Kidney (tissue), 14 donors: ENCODE data around the gene MCMBP. TPM values are rescaled to one million over a fixed set of nuclear protein-coding genes. Genes with fewer than 3 reads are reported as not detected.

Experiments used
- DNase-seq, 5 donors: peaks; one replicate each; pipeline ENCODE4 v3.0.0-alpha.2; 2013 to 2020
- FAIRE-seq: peaks from 2 replicates; lab custom pipeline; 2012; peaks lifted over from hg19 to GRCh38; lab: Jason Lieb, UNC
- H3K27ac ChIP-seq, 2 donors: one replicate each; pipeline ENCODE4 v1.7.0; 2013; ENCODE audit warnings: low read depth in 2 of 2, low read length in 2 of 2, inconsistent platforms in 1 of 2
- H3K27me3 ChIP-seq: one replicate; pipeline ENCODE4 v1.7.1; 2013; ENCODE audit warnings: low read length, inconsistent platforms; ENCODE audit not compliant: control insufficient read depth, insufficient read depth
- H3K36me3 ChIP-seq, 3 donors: one replicate each; pipeline versions ENCODE4 v1.7.0 to v1.7.1; 2013; ENCODE audit warnings: low read length in 3 of 3, control low read depth in 1 of 3, inconsistent platforms in 1 of 3; ENCODE audit not compliant: insufficient read depth in 3 of 3, control insufficient read depth in 2 of 3
- H3K4me1 ChIP-seq, 3 donors: one replicate each; pipeline versions ENCODE4 v1.7.0 to v1.7.1; 2013; ENCODE audit warnings: low read length in 3 of 3, inconsistent platforms in 1 of 3, low read depth in 1 of 3; ENCODE audit not compliant: control insufficient read depth in 2 of 3, insufficient read depth in 2 of 3
- H3K4me3 ChIP-seq, 3 donors: one replicate each; pipeline versions ENCODE4 v1.7.0 to v1.8.1; 2013; ENCODE audit warnings: low read length in 3 of 3, control low read depth in 1 of 3, inconsistent platforms in 1 of 3
- H3K9ac ChIP-seq, 3 donors: one replicate each; pipeline versions ENCODE4 v1.7.0 to v1.7.1; 2013; ENCODE audit warnings: low read length in 3 of 3, control low read depth in 1 of 3, inconsistent platforms in 1 of 3
- H3K9me3 ChIP-seq, 3 donors: one replicate each; pipeline versions ENCODE4 v1.7.0 to v1.7.1; 2013; ENCODE audit warnings: low read length in 3 of 3, control low read depth in 1 of 3, inconsistent platforms in 1 of 3; ENCODE audit not compliant: control insufficient read depth in 2 of 3, insufficient read depth in 1 of 3
- CTCF ChIP-seq: IDR thresholded peaks from 3 replicates; pipeline ENCODE4 v1.5.1; 2012; ENCODE audit warnings: mild to moderate bottlenecking, moderate library complexity, borderline replicate concordance; ENCODE audit not compliant: insufficient read depth; ENCODE audit errors: extremely low read depth
- intact Hi-C: fragments of 100-400 bp; cut with DNase I; formaldehyde crosslinking; loops from one replicate; pipeline ENCODE4 v1.11.1; 2022
- polyA plus RNA-seq: library from polyadenylated mRNA; stranded (reverse); fragments of 350-450 nt; fragmentation: Illumina TruSeq; extraction: RNeasy Lipid Tissue Mini Kit (QIAGEN cat#74804); gene quantifications from one replicate; pipeline ENCODE4 v1.2.3, GENCODE V29; 2014; ENCODE audit warnings: low read depth, low replicate concordance; ENCODE audit not compliant: insufficient read depth
- total RNA-seq: library from RNA; stranded (reverse); fragmentation: NEBNext Ultra II Directional; extraction: Animal tissue kit (Norgen Biotek cat#: 25700); gene quantifications from one replicate; pipeline ENCODE4 v1.2.1, GENCODE V29; 2021
- donor health status: control.
- donor health status: control.
- donor health status: control.
- donor health status: control.
- donor health status: control.
- donor health status: DM: yes; HTN: yes; CAD: no.
- donor health status: Normal renal cell carcinoma (clear cell type).

MCMBP gene
- total and polyA plus RNA-seq, 2 donors from 2014 or later, result 21.3 to 45.3 TPM

- Histone ChIP-seq H3K4me3 (no peak overlapping the region), H3K9me3 (no peaks in the 10 kb centered on the region), H3K27ac (no peak overlapping the region), H3K9ac (no peak overlapping the region), H3K4me1 (no peaks in the 10 kb centered on the region), H3K27me3 (no peaks in the 10 kb centered on the region), H3K36me3 (peaks cover 0 to 5% (median 4%) of the 10 kb centered on the region in 3 donors)
- intact Hi-C loops, result no loop called here
- no peak for TF ChIP-seq CTCF
- no peak for FAIRE-seq
- no peak for DNase-seq
Measured at GRCh38 chr10:119807960-119808697, 64.5 kb downstream of the MCMBP start.

- TF ChIP-seq CTCF, result no peak
- DNase-seq (no peak), FAIRE-seq (no peak)
- peaks cover 0 to 5% (median 4%) of the 10 kb centered on the region in 3 donors for H3K36me3 ChIP-seq
- H3K9ac ChIP-seq, result no peak overlapping the region
- no peak overlapping the region for H3K27ac ChIP-seq
- H3K4me3 ChIP-seq, result no peak overlapping the region
- intact Hi-C loops, result no loop called here
- no peaks in the 10 kb centered on the region for H3K9me3 ChIP-seq
- H3K4me1 ChIP-seq, result no peaks in the 10 kb centered on the region
- H3K27me3 ChIP-seq, result no peaks in the 10 kb centered on the region
Measured at GRCh38 chr10:119806334-119807130, 66.1 kb downstream of the MCMBP start.

- Histone ChIP-seq H3K36me3 (peaks cover 0 to 5% (median 4%) of the 10 kb centered on the region in 3 donors), H3K4me3 (no peak overlapping the region), H3K27ac (no peak overlapping the region), H3K9me3 (no peaks in the 10 kb centered on the region), H3K27me3 (no peaks in the 10 kb centered on the region), H3K4me1 (no peaks in the 10 kb centered on the region), H3K9ac (no peak overlapping the region)
- intact Hi-C loops, result no loop called here
- no peak for TF ChIP-seq CTCF
- DNase-seq, result no peak
- FAIRE-seq, result no peak
Measured at GRCh38 chr10:119805702-119806230, 66.9 kb downstream of the MCMBP start.
